Uterus (tissue), 2 donors: Measurements from ENCODE around the gene NAALADL1.

Experiments
- CTCF ChIP-seq, 4 experiments: fragments of 200-600 bp in 2 of 4; fragments of 450-650 bp in 2 of 4; sonication (generic) in 2 of 4; IDR thresholded peaks; one replicate each; pipeline ENCODE4 v1.5.1; 2016 to 2019; ENCODE audit warnings: antibody characterized with exemption in 4 of 4, mild to moderate bottlenecking in 2 of 4, moderate library complexity in 1 of 4
- POLR2A ChIP-seq, 2 donors: fragments of 450-650 bp; IDR thresholded peaks; one replicate each; pipeline ENCODE4 v1.6.1; 2016; ENCODE audit warnings: antibody characterized with exemption in 2 of 2, mild to moderate bottlenecking in 1 of 2, moderate library complexity in 1 of 2

- TF ChIP-seq POLR2A (IDR thresholded peaks at IDR 0.05) = no peak
- no peak for TF ChIP-seq CTCF (IDR thresholded peaks at IDR 0.05)
These were observed 14.4 kb downstream of the NAALADL1 start for GRCh38 chr11:65043881-65044501.
